ENCODE measurements around the gene IGSF23.

IGSF23 gene

GRCh38 chr19:44640518-44640917 is 27.2 kb downstream of the IGSF23 start:
- no peak for DNase-seq (ENCODE audit: extremely low read depth in 1 of 2, low read depth in 1 of 2)

GRCh38 chr19:44641501-44642265 is 28.3 kb downstream of the IGSF23 start:
- DNase-seq (ENCODE audit: extremely low read depth in 1 of 2, low read depth in 1 of 2), result no peak

- DNase-seq (ENCODE audit: extremely low read depth in 1 of 2, low read depth in 1 of 2), result no peak
These were observed 29.0 kb downstream of the IGSF23 start for GRCh38 chr19:44642377-44642776.

- peak in 1 of 2 donors; percentile 8 for DNase-seq (ENCODE audit: extremely low read depth in 1 of 2, low read depth in 1 of 2)
These were observed 30.4 kb downstream of the IGSF23 start, which contains the start of gene PVR for GRCh38 chr19:44643605-44644401. TSS of gene PVR (plus strand) at chr19:44643910. CDS start at chr19:44644097, 187 bp downstream.

- no peak for DNase-seq (ENCODE audit: extremely low read depth in 1 of 2, low read depth in 1 of 2)
These were observed 31.1 kb downstream of the IGSF23 start for GRCh38 chr19:44644402-44645016.

- no peak for DNase-seq (ENCODE audit: extremely low read depth in 1 of 2, low read depth in 1 of 2)
These were observed 32.2 kb downstream of the IGSF23 start for GRCh38 chr19:44645407-44646048.

GRCh38 chr19:44646049-44646416 is 32.7 kb downstream of the IGSF23 start:
- DNase-seq (ENCODE audit: extremely low read depth in 1 of 2, low read depth in 1 of 2), result no peak

- DNase-seq (ENCODE audit: extremely low read depth in 1 of 2, low read depth in 1 of 2), result no peak
These were observed 33.8 kb downstream of the IGSF23 start for GRCh38 chr19:44647144-44647543.

GRCh38 chr19:44648631-44649251 is 35.4 kb downstream of the IGSF23 start:
- no peak for DNase-seq (ENCODE audit: extremely low read depth in 1 of 2, low read depth in 1 of 2)

GRCh38 chr19:44649578-44650145 is 36.3 kb downstream of the IGSF23 start:
- no peak for DNase-seq (ENCODE audit: extremely low read depth in 1 of 2, low read depth in 1 of 2)

GRCh38 chr19:44653343-44653742 is 40.0 kb downstream of the IGSF23 start:
- no peak for DNase-seq (ENCODE audit: extremely low read depth in 1 of 2, low read depth in 1 of 2)

GRCh38 chr19:44653977-44654774 is 40.8 kb downstream of the IGSF23 start:
- DNase-seq (ENCODE audit: extremely low read depth in 1 of 2, low read depth in 1 of 2), result peak; percentile 19 to 45

GRCh38 chr19:44657211-44657921 is 44.0 kb downstream of the IGSF23 start:
- DNase-seq (ENCODE audit: extremely low read depth in 1 of 2, low read depth in 1 of 2), result peak; percentile 37 to 54

- no peak for DNase-seq (ENCODE audit: extremely low read depth in 1 of 2, low read depth in 1 of 2)
These were observed 44.8 kb downstream of the IGSF23 start for GRCh38 chr19:44658069-44658733.

- no peak for DNase-seq (ENCODE audit: extremely low read depth in 1 of 2, low read depth in 1 of 2)
These were observed 46.7 kb downstream of the IGSF23 start for GRCh38 chr19:44660081-44660480.

GRCh38 chr19:44661205-44661604 is 47.8 kb downstream of the IGSF23 start:
- DNase-seq (ENCODE audit: extremely low read depth in 1 of 2, low read depth in 1 of 2), result no peak

GRCh38 chr19:44661904-44662303 is 48.5 kb downstream of the IGSF23 start:
- no peak for DNase-seq (ENCODE audit: extremely low read depth in 1 of 2, low read depth in 1 of 2)

- DNase-seq (ENCODE audit: extremely low read depth in 1 of 2, low read depth in 1 of 2), result no peak
These were observed 49.5 kb downstream of the IGSF23 start for GRCh38 chr19:44662691-44663385.

All from activated CD8-positive, alpha-beta memory T cell treated with anti-CD3 and anti-CD28 coated beads for 1 hour (primary cell).